Measurements from ENCODE around the gene INPP4B.

DNA sequence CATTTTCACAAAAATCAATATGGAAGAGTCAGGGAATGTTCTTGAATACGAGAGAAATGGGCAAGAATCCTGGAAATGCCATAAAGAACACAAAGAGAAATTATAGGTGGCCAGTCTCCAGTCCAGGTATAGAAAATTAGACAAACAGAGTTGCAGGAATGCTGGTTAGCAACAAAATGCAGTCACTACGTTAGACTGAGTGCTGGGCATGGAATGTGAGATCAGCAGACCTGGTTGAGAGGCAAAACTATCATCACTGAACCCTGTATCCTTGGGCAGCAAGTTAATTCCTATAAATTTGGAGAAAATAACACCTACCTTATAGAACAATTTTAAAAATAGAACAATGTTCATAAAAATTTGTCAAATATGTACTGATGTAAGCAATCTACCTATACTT lies 417.4 kb downstream of the INPP4B start:
- no peak for TF ChIP-seq SIN3A (IDR thresholded peaks at IDR 0.05; ENCODE audit: low read depth)
- TF ChIP-seq, protein P1, sequence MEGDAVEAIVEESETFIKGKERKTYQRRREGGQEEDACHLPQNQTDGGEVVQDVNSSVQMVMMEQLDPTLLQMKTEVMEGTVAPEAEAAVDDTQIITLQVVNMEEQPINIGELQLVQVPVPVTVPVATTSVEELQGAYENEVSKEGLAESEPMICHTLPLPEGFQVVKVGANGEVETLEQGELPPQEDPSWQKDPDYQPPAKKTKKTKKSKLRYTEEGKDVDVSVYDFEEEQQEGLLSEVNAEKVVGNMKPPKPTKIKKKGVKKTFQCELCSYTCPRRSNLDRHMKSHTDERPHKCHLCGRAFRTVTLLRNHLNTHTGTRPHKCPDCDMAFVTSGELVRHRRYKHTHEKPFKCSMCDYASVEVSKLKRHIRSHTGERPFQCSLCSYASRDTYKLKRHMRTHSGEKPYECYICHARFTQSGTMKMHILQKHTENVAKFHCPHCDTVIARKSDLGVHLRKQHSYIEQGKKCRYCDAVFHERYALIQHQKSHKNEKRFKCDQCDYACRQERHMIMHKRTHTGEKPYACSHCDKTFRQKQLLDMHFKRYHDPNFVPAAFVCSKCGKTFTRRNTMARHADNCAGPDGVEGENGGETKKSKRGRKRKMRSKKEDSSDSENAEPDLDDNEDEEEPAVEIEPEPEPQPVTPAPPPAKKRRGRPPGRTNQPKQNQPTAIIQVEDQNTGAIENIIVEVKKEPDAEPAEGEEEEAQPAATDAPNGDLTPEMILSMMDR (IDR thresholded peaks at IDR 0.05 in 2 of 3, conservative IDR thresholded peaks at IDR 0.05 in 1 of 3; ENCODE audit: borderline replicate concordance in 1 of 3, insufficient read depth in 1 of 3, low read depth in 2 of 3, low read length in 2 of 3) = no peak
- no peak for TF ChIP-seq EGR1 (IDR thresholded peaks at IDR 0.05; ENCODE audit: low read depth)
- no peak for TF ChIP-seq POLR2A (IDR thresholded peaks at IDR 0.05; ENCODE audit: borderline replicate concordance, extremely low read depth, insufficient read depth, insufficient read length)
